Endodermal cell (in vitro differentiated cells): Measurements from ENCODE around the gene CERS1. TPM values are rescaled to one million over a fixed set of nuclear protein-coding genes. Genes with fewer than 3 reads are reported as not detected.

Source experiments
- DNase-seq: peaks from one replicate; pipeline ENCODE4 v3.0.0-alpha.2; 2017
- H3K27ac ChIP-seq: 2 replicates; pipeline ENCODE4 v1.5.1; 2013; ENCODE audit warnings: mild to moderate bottlenecking, low read depth, low read length, moderate library complexity
- H3K27me3 ChIP-seq: 2 replicates; pipeline ENCODE4 v1.6.1; 2013; ENCODE audit warnings: mild to moderate bottlenecking, low read length, moderate library complexity; ENCODE audit not compliant: insufficient read depth, control insufficient read depth, poor library complexity, severe bottlenecking
- H3K36me3 ChIP-seq: 2 replicates; pipeline ENCODE4 v1.7.0; 2013; ENCODE audit warnings: mild to moderate bottlenecking, low read length, moderate library complexity; ENCODE audit not compliant: control insufficient read depth, insufficient read depth
- H3K4me1 ChIP-seq: one replicate; pipeline ENCODE4 v1.7.0; 2013; ENCODE audit warnings: low read length; ENCODE audit not compliant: control insufficient read depth, insufficient read depth
- H3K4me3 ChIP-seq: 2 replicates; pipeline ENCODE4 v1.5.1; 2013; ENCODE audit warnings: mild to moderate bottlenecking, low read length, moderate library complexity
- H3K9ac ChIP-seq: 2 replicates; pipeline ENCODE4 v1.6.1; 2013; ENCODE audit warnings: mild to moderate bottlenecking, low read length, moderate library complexity; ENCODE audit not compliant: poor library complexity, severe bottlenecking; ENCODE audit errors: extremely low read depth
- H3K9me3 ChIP-seq: 2 replicates; pipeline ENCODE4 v1.6.1; 2013; ENCODE audit warnings: mild to moderate bottlenecking, low read length, moderate library complexity; ENCODE audit not compliant: control insufficient read depth
- H3K27ac Mint-ChIP-seq: 2 replicates; pipeline ENCODE4 v1.8.0; 2020; ENCODE audit warnings: mixed read lengths
- H3K27me3 Mint-ChIP-seq: 2 replicates; pipeline ENCODE4 v1.8.0; 2021; ENCODE audit warnings: mild to moderate bottlenecking, mixed read lengths; ENCODE audit not compliant: insufficient read depth
- H3K36me3 Mint-ChIP-seq: 2 replicates; pipeline ENCODE4 v1.8.0; 2020; ENCODE audit warnings: low read depth, mixed read lengths
- H3K4me1 Mint-ChIP-seq: 2 replicates; pipeline ENCODE4 v1.8.0; 2020; ENCODE audit warnings: mixed read lengths
- H3K4me3 Mint-ChIP-seq: 2 replicates; pipeline ENCODE4 v1.8.0; 2020; ENCODE audit warnings: mild to moderate bottlenecking, moderate library complexity, mixed read lengths
- H3K9me3 Mint-ChIP-seq: 2 replicates; pipeline ENCODE4 v1.8.0; 2020; ENCODE audit warnings: mild to moderate bottlenecking, mixed read lengths
- WGBS, 2 experiments: methylation state at CpG; one replicate each; pipeline versions ENCODE4 v1.1.5 to v1.1.7; 2013; ENCODE audit warnings: missing lambda C conversion rate in 2 of 2, mixed read lengths in 1 of 2; ENCODE audit not compliant: insufficient coverage in 1 of 2, insufficient read length in 1 of 2; 5-methylcytosine and 5-hydroxymethylcytosine counted together
- total RNA-seq, 2 donors: library from RNA; stranded (reverse); fragmentation: NEBNext Ultra II Directional in 1 of 2; extraction: Animal tissue kit (Norgen Biotek cat#: 25700) in 1 of 2; gene quantifications; 2 replicates in 1 of 2; 3 replicates in 1 of 2; pipeline ENCODE4 v1.2.1, GENCODE V29; 2021
- TF ChIP-seq, protein P1 (sequence below): fragments of 200-600 bp; sonication (generic); conservative IDR thresholded peaks from 2 replicates; pipeline ENCODE4 v1.5.0; 2021; ENCODE audit warnings: antibody characterized with exemption, mild to moderate bottlenecking

CERS1 gene
- total RNA-seq, 2 donors from 2014 or later, result 16.6 to 25.5 TPM

DNA sequence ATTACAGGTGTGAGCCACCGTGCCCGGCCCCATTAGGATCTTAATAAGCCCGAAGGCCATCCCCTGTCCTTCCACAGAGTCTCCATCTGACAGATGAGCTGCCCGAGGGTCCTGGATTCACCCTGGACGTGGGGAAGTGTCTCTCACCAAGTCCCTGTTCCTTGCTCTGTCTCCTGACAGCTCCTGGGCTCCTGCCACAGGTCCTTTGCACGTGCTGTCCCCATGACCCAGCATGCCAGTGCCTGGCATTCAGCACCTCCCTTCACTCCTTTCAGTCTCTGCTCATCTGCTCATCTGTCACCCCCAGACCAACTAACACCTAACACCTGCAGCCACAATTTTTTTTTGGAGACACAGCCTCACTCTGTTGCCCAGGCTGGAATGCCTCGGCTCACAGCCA, 14.5 kb downstream of the CERS1 start:
- TF ChIP-seq, protein P1, sequence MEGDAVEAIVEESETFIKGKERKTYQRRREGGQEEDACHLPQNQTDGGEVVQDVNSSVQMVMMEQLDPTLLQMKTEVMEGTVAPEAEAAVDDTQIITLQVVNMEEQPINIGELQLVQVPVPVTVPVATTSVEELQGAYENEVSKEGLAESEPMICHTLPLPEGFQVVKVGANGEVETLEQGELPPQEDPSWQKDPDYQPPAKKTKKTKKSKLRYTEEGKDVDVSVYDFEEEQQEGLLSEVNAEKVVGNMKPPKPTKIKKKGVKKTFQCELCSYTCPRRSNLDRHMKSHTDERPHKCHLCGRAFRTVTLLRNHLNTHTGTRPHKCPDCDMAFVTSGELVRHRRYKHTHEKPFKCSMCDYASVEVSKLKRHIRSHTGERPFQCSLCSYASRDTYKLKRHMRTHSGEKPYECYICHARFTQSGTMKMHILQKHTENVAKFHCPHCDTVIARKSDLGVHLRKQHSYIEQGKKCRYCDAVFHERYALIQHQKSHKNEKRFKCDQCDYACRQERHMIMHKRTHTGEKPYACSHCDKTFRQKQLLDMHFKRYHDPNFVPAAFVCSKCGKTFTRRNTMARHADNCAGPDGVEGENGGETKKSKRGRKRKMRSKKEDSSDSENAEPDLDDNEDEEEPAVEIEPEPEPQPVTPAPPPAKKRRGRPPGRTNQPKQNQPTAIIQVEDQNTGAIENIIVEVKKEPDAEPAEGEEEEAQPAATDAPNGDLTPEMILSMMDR, result no peak
- DNase-seq, result no peak
- Mint-ChIP-seq H3K27ac (peak overlapping the region; percentile 17), H3K27me3 (no peaks in the 10 kb centered on the region), H3K9me3 (peaks cover 7% of the 10 kb centered on the region), H3K4me3 (no peak overlapping the region), H3K36me3 (peaks cover 56% of the 10 kb centered on the region), H3K4me1 (no peaks in the 10 kb centered on the region)
- H3K27me3 ChIP-seq, result no peaks in the 10 kb centered on the region
- no peak overlapping the region for H3K9ac ChIP-seq
- no peaks in the 10 kb centered on the region for H3K4me1 ChIP-seq
- H3K4me3 ChIP-seq, result no peak overlapping the region
- H3K9me3 ChIP-seq, result peaks cover 8% of the 10 kb centered on the region
- H3K27ac ChIP-seq, result no peak overlapping the region
- H3K36me3 ChIP-seq, result peaks cover 27% of the 10 kb centered on the region
- 95 to 97% methylated on average over 7 of the region's 7 CpGs for WGBS, 2 experiments

DNA sequence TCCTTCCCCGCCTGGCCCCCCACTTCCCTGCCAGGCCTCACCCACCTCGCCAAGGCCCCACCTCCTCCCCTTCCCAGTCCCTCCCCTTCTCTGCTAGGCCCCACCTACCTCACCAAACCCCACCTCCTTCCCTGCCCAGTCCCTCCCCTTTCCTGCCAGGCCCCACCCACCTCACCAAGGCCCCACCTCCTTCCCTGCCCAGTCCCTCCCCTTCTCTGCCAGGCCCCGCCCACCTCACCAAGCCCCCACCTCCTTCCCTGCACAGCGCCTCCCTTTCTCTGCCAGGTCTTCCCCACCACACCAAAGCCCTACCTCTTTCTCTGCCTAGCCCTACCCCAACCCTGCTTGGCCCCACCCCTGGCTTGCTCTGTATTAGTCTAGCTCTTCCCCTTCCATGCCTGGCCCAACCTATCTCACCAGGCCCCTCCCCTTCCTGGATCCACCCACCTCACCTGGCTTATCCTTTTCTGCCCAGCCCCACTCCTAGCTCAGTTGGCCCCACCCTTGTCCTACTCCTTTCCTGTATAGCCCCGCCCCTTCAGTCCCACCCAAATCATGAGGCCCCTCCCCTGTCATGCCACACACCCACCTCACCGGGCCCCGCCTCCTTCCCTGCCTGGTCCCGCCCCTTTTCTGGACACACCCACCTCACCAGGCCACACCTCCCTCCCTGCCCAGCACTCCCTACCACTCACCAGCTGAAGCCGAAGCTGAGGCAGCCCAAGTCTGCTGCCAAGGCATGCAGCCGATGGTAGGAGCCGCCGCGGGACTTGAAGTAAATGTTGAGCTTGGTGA, 16.2 kb downstream of the CERS1 start:
- Histone ChIP-seq H3K27ac (no peak overlapping the region), H3K9me3 (peaks cover 8% of the 10 kb centered on the region), H3K4me1 (no peaks in the 10 kb centered on the region), H3K9ac (no peak overlapping the region), H3K4me3 (no peak overlapping the region), H3K36me3 (peaks cover 41% of the 10 kb centered on the region), H3K27me3 (no peaks in the 10 kb centered on the region)
- H3K9me3 Mint-ChIP-seq, result peaks cover 7% of the 10 kb centered on the region
- TF ChIP-seq, protein P1, result no peak
- no peak overlapping the region for H3K4me3 Mint-ChIP-seq
- H3K27me3 Mint-ChIP-seq, result no peaks in the 10 kb centered on the region
- H3K27ac Mint-ChIP-seq, result no peak overlapping the region
- 77 to 92% methylated on average over 7 to 13 of the region's 13 CpGs for WGBS, 2 experiments
- H3K4me1 Mint-ChIP-seq, result no peaks in the 10 kb centered on the region
- peaks cover 65% of the 10 kb centered on the region for H3K36me3 Mint-ChIP-seq
- DNase-seq, result peak; percentile 89

DNA sequence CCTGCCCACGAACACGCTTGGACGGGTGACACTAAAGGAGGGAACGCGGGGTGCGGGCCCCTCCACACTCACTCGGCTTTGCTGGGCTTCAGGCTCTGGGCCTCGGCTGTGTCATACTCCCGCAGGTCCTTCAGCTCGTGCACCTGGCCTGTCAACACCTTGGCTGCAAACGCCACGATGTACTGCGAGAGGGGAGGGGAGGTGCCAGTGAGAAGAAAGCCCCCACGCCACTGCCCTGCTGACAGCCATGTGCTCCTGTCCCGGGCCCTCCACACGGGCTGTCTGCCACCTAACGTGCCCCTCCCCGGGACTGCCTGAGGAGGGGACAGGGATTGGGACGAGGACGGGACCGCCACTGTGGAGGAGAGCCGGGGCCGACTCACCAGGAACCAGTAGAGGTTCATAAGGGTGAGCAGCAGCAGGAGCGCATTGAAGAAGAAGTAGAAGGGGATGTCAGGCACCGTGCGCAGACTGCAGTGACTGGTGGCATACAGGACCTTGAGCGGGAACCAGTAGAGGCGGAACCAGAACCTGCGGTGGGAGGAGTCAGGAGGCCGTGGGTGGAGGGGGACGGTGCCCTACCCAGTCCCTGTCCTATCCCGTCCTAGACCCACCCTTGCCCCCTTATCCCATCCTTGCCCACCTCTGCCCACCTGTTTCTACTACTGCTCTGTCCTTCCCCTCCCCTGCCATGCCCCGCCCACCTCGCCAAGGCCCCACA, 16.9 kb downstream of the CERS1 start:
- 94 to 95% methylated on average over 22 to 34 of the region's 34 CpGs for WGBS, 2 experiments

More for the DNA sequence above, 16.9 kb downstream of the CERS1 start:
- TF ChIP-seq, protein P1, result no peak
- Histone ChIP-seq H3K9me3 (peaks cover 8% of the 10 kb centered on the region), H3K27ac (no peak overlapping the region), H3K27me3 (no peaks in the 10 kb centered on the region), H3K4me1 (no peaks in the 10 kb centered on the region), H3K36me3 (peaks cover 47% of the 10 kb centered on the region), H3K4me3 (no peak overlapping the region), H3K9ac (no peak overlapping the region)
- no peaks in the 10 kb centered on the region for H3K4me1 Mint-ChIP-seq
- H3K27me3 Mint-ChIP-seq, result no peaks in the 10 kb centered on the region
- H3K36me3 Mint-ChIP-seq, result peaks cover 72% of the 10 kb centered on the region
- DNase-seq, result no peak
- H3K4me3 Mint-ChIP-seq, result no peak overlapping the region
- H3K27ac Mint-ChIP-seq, result no peak overlapping the region
- H3K9me3 Mint-ChIP-seq, result peaks cover 7% of the 10 kb centered on the region
